NOMO-1 treated with dmso at 0.1 percent for 144 hours (cell line): ENCODE data around the gene C2orf72.
"Not testable (repeated sequence)": the region's sequence is repeated elsewhere in the genome, so short reads cannot be mapped to it uniquely, and the experiment has no call there.

Experiments used
- DNase-seq: peaks from one replicate; lab custom pipeline; 2025; ENCODE audit not compliant: unreplicated experiment; lab: John Stamatoyannopoulos, UW

Gene C2orf72

DNA sequence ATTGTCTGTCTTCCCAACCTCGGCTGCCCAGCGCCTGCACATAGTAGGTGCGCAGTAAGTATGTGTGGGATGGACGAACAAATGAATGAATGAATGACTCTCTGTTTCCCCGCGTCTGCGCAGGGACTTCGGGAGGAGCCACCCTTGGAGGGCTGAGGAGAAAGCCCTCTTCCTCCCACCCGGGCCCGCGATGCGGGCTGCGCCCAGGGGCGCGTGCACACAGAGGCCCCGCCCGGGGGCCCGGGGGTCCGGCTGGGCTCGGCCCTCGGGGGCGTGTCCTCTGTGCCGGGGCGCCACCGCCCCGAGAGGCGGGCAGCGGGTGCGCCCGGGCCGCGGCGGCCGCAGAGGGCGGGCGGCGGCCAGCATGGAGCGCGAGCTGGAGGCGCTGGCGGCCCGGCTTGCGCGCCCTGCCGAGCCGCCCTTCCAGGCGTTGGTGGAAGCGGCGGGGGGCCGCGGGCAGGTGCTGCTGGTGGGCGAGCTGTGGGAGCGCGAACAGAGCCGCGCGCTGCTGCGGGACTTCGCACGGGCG is at the start of gene C2orf72:
Gene C2orf72, plus strand, starts transcription at position 322 of the 529 bp plus-strand sequence. Its CDS starts 43 bp downstream, at position 365.
- no peak for DNase-seq

GRCh38 chr2:230989731-230990130 is 47.6 kb upstream of the C2orf72 start:
- no peak for DNase-seq

GRCh38 chr2:230990131-230990898 is 47.0 kb upstream of the C2orf72 start:
- DNase-seq = no peak

- no peak for DNase-seq
Measured at GRCh38 chr2:230990899-230991150, 46.5 kb upstream of the C2orf72 start.

- no peak for DNase-seq
Measured at GRCh38 chr2:230991598-230991997, 45.7 kb upstream of the C2orf72 start.

DNA sequence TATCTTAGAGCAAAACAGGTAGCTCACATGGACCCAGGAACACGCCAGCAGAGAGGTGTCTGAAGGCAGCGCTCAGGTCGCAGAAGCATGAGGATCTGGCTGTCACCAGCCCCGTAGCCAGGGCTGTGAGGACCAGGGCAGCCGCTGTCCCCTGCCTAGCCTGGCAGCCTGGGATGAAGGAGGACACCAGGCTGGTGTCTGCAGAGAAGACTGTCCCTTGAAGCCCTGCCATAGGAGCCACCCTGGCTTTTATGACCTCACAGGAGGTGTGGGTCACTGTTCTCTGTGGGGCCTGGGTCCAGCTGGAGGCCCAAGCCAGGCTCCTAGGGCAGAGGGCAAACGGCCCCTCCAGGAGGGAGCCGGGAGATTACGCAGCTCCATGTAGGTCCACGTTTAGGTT is 41.5 kb upstream of the C2orf72 start, which contains the start of gene SPATA3:
Gene SPATA3, plus strand, starts transcription at position 301 of the 400 bp plus-strand sequence. CDS start 113 bp downstream, outside the sequence.
- no peak for DNase-seq

- no peak for DNase-seq
Measured at GRCh38 chr2:230996661-230997060, 40.7 kb upstream of the C2orf72 start.

DNA sequence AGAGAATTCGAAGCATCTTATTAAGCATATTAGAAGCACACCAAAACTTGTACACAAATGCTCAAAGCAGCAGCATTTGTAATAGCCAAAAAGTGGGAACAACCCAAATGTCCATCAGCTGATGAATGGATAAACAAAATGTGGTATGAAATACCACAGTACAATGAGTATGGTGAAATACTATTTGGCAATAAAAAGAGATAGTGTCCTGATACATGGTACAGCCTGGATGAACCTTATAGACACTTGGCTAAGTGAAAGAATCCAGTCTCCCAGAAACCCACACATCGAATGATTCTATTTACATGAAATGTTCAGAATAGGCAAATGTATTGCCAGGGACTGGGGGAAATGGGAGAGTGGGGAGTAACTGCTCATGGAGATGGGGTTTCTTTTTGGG is 38.4 kb upstream of the C2orf72 start:
- no peak for DNase-seq

- no peak for DNase-seq
Measured at GRCh38 chr2:230999477-230999876, 37.8 kb upstream of the C2orf72 start.

DNA sequence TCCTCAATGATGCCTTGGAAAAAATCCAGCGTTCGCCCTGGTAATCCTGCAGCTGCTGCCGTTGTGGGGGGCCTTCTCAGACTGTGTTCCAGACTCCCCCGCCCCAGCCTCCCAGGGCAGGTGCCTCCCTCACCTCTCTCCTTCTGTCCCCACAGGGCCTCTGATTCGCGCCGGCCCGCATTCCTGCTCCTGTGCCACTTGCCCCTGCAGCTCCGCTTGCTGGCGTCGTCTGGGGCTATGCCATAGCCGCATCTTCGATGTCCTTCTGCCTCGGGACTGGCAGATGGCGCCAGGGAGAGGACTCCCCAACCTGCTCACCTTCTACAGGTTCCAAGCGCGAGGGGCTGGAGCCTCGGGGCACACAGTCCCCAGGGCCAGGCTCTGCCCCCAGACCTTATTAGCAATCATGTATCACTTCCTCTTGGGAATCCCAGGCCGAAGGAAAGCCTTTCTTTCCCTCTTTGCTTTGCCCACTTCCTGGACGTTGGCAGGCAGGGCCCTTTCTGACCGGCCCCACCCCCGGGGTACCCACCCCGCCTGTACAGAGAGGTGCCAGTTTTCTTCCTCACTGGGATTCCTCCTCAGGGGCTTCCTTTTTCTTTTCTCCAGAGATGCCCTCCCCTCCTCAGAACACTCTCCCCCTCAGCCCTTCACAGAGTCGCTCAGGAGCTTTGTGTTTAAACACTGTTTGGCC is 37.0 kb upstream of the C2orf72 start:
- DNase-seq = no peak

DNA sequence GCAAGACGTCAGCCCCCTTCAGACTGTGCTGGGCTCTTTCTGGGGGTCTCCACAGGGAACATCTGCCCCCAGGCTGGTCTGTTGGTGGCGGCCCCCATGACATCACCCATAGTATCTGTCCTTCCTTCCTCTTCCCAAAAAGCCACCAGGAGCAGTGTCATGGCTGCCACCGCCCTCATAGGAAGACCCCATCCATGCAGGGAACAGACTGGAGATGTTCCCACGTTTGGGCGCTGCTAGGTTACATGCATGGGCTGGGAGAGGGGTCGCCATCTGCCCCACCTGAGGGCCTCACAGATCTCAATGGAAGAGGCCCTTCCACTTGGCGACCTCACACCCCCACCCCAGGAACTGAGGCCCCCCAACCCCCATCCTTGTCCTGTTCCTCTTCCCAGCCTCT is 36.3 kb upstream of the C2orf72 start:
- no peak for DNase-seq

GRCh38 chr2:231001921-231002320 is 35.4 kb upstream of the C2orf72 start:
- no peak for DNase-seq

- no peak for DNase-seq
Measured at GRCh38 chr2:231002641-231003040, 34.7 kb upstream of the C2orf72 start.

- no peak for DNase-seq
Measured at GRCh38 chr2:231003186-231003585, 34.1 kb upstream of the C2orf72 start.

DNA sequence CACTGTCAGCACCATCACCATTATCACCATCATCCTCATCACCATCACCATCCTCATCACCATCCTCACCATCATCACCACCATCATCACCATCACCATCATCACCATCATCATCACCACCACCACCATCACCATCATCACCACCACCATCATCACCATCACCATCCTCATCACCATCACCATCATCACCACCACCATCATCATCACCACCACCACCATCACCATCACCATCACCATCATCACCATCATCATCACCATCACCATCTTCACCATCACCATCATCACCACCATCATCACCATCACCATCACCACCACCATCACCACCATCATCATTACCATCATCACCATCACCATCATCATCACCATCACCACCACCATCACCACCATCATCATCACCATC is 32.4 kb upstream of the C2orf72 start:
- DNase-seq = not testable (repeated sequence)

DNA sequence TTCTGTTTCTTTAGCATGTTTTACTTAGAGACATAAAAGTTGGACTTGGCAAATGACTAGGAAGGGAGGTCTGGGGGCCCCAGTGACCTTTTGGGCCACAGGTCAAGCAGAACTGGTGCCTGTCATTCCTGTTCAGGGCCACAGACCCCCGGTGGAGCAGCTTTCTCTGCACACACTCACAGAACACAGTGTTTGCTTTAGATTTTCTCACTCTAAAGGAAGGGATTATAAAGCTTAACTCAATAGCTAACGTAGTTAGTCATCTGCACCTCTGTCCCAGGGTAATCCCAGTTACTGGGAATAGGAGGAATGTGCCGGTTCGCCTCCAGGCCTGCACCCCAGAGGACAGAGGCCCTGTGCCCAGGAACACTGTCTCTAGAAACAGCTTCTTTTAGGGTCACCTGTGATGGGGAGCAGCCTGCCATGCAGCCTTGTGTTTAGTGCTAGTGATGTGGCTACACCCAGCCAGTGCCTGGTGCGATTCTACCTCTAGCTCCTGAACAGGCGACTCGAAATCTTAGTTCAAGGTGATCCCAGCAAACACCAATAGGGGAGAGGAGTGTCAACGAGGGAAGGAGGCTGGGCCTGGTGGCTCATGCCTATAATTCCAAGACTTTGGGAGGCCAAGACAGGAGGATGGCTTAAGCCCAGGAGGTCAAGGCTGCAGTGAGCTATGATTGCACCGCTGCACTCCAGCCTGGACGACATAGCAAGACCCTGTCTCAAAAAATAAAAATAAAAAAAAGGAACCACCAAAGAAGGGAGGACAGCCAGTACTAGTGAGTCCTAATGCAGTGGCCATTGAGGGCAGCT is 29.8 kb upstream of the C2orf72 start:
- no peak for DNase-seq

DNA sequence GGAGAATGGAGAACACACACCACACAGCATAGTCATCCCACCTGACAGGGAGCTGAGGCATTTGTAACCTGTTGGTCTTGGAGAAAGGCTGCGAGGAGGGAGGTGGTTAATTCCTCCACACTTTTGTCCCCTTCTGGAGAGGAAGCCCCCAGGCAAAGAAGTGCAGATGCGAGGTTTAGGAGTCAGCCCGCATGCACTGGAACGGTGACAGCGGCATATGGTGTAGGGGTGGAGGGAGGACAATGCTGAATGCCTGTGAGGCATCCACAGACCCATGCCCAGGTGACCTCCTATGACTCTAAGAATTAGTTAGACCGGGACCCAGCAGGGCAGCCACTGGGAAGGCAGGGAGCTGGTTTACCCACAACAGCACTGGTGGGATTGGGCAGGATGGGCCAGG is 29.2 kb upstream of the C2orf72 start:
- DNase-seq = no peak

DNA sequence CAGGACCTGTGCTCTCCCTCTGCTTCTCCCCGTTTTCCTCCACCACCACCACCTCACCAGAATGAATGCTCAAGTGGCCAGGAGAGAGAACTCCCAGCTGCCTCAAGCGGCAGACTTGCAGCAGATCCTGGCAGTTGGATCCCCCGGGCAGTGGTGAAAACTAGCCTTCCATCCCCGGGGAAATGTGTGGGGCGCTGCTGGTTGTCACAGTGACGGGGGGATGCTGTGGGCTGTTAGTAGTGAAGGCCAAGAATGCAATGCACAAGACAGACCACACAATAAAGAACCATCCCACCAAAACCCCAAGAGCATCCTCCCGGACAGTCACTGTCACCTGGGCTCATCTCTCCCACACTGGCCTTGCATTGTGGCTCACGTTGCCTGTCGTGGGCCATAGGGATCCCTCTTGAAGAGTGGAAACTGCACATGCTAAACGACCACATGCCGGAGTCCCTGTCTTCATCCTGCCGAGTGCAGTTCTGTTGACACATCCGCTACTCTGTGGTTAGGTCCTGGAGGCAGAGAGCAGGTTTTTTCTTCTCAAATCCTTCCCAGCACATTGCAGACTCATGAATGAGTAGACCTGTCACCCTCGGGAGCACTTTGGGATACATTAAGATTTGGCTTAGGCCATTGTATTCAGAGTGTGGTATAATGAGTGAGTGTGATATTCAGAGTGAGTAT is 27.9 kb upstream of the C2orf72 start:
- DNase-seq = no peak

- no peak for DNase-seq
Measured at GRCh38 chr2:231010201-231010730, 27.1 kb upstream of the C2orf72 start.

DNA sequence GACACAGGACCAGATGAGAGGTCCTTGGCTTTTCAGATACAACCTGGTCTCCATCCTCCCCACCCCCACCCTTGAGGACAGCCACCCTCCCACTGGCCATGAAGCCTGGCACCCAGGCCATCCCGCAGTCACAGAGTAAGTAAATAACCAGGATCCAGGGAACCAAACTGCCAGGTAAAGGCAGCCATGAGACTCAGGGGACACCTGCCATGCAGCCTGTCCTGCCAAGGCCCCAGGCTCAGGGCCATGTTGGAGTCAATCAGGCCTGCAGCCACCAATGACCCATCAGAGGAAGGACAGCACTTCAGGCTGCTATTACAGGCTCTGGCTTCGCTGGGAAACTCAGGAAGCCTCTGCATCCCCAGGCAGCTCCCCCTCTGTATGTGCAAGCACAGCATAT is 25.8 kb upstream of the C2orf72 start:
- DNase-seq = no peak

- DNase-seq = no peak
Measured at GRCh38 chr2:231012463-231012862, 24.9 kb upstream of the C2orf72 start.
